A549 (cell line): ENCODE results near the gene ARHGAP40. TPM values are rescaled to one million over a fixed set of nuclear protein-coding genes. Genes with fewer than 3 reads are reported as not detected.
A peak's percentile ranks its signal among the peaks of the same experiment; 100 is the strongest.

ENCODE experiments used
- ATAC-seq, 2 experiments: fragments of 200-7000 bp in 1 of 2; fragments of >200 bp in 1 of 2; cut with Nextera tagmentation in 1 of 2; cut with Tn5 transposase in 1 of 2; 3 replicates each; pipeline versions ENCODE4 v1.8.0 to v1.9.1; 2018 to 2020; ENCODE audit warnings: mild to moderate bottlenecking in 1 of 2, moderate library complexity in 1 of 2
- CTCF ChIA-PET: fragments of 300-600 bp; sonication (Branson Sonifier 250); formaldehyde crosslinking; extraction: SDS; loops from one replicate; lab custom pipeline; 2021; ENCODE audit warnings: antibody characterized with exemption, inconsistent platforms; lab: Yijun Ruan, JAX
- POLR2A ChIA-PET: fragments of 350-600 bp; formaldehyde crosslinking; extraction: SDS; loops from one replicate; lab custom pipeline; 2021; ENCODE audit warnings: antibody characterized with exemption, inconsistent platforms; lab: Yijun Ruan, JAX
- DNase-seq, 2 experiments: peaks; one replicate each; pipeline versions ENCODE4 v3.0.0 to v3.0.0-alpha.2; 2011 to 2016; ENCODE audit warnings: low read depth in 1 of 2, low spot score in 1 of 2
- FAIRE-seq: peaks from 2 replicates; lab custom pipeline; 2011; peaks lifted over from hg19 to GRCh38; lab: Jason Lieb, UNC
- H3K27ac ChIP-seq, 2 experiments: fragments of >200 bp; sonication (Bioruptor Twin); formaldehyde crosslinking; 3 replicates each; pipeline ENCODE4 v1.5.1; 2016 to 2017
- H3K4me1 ChIP-seq: fragments of >200 bp; sonication (Bioruptor Twin); formaldehyde crosslinking; 3 replicates; pipeline ENCODE4 v1.6.1; 2016
- H3K4me2 ChIP-seq: fragments of >200 bp; sonication (Bioruptor Twin); formaldehyde crosslinking; 3 replicates; pipeline ENCODE4 v1.6.1; 2016
- H3K4me3 ChIP-seq: fragments of >200 bp; sonication (Bioruptor Twin); formaldehyde crosslinking; 3 replicates; pipeline ENCODE4 v1.5.1; 2016
- H3K9me3 ChIP-seq: fragments of >200 bp; sonication (Bioruptor Twin); formaldehyde crosslinking; 3 replicates; pipeline ENCODE4 v1.6.1; 2016
- BHLHE40 ChIP-seq: IDR thresholded peaks from 2 replicates; pipeline ENCODE4 v1.6.1; 2012; ENCODE audit warnings: low read depth, low read length, inconsistent platforms
- CBX8 ChIP-seq: fragments of 200-600 bp; sonication (generic); IDR thresholded peaks from 2 replicates; pipeline ENCODE4 v1.6.1; 2016
- CEBPB ChIP-seq, 2 experiments: fragments of >200 bp in 1 of 2; sonication (Bioruptor Twin) in 1 of 2; formaldehyde crosslinking in 1 of 2; IDR thresholded peaks; 2 replicates each; pipeline ENCODE4 v1.6.1; 2012 to 2016
- CHD4 ChIP-seq: fragments of 200-600 bp; sonication (generic); IDR thresholded peaks from 2 replicates; pipeline ENCODE4 v1.6.1; 2016; ENCODE audit warnings: antibody characterized with exemption, mild to moderate bottlenecking, borderline replicate concordance
- ESRRA ChIP-seq: fragments of 150-350 bp; IDR thresholded peaks from 2 replicates; pipeline ENCODE4 v1.6.1; 2014; ENCODE audit warnings: mild to moderate bottlenecking, low read length, borderline replicate concordance
- FOSL2 ChIP-seq, 2 experiments: fragments of 450-650 bp in 1 of 2; fragments of >200 bp in 1 of 2; sonication (Bioruptor Twin) in 1 of 2; formaldehyde crosslinking; IDR thresholded peaks; 2 replicates each; pipeline versions ENCODE4 v1.5.0 to v1.6.1; 2016 to 2020; ENCODE audit warnings: mild to moderate bottlenecking in 1 of 2, moderate library complexity in 1 of 2
- HDAC2 ChIP-seq: fragments of 200-600 bp; sonication (generic); IDR thresholded peaks from 2 replicates; pipeline ENCODE4 v1.6.1; 2016
- HEYL ChIP-seq: fragments of 250-450 bp; sonication (Bioruptor Pico); IDR thresholded peaks from 2 replicates; pipeline ENCODE4 v1.8.0; 2021; ENCODE audit warnings: mild to moderate bottlenecking, moderate library complexity
- HOXB13 ChIP-seq: fragments of 250-450 bp; sonication (Bioruptor Pico); IDR thresholded peaks from 2 replicates; pipeline ENCODE4 v1.5.0; 2020; ENCODE audit warnings: low read depth, mild to moderate bottlenecking, moderate library complexity
- HOXB5 ChIP-seq: fragments of 250-450 bp; sonication (Bioruptor Pico); IDR thresholded peaks from 2 replicates; pipeline ENCODE4 v1.5.0; 2020; ENCODE audit warnings: mild to moderate bottlenecking, moderate library complexity
- JUN ChIP-seq, 2 experiments: fragments of >200 bp; sonication (Bioruptor Twin); formaldehyde crosslinking; IDR thresholded peaks; 2 replicates in 1 of 2; 3 replicates in 1 of 2; pipeline ENCODE4 v1.6.1; 2016 to 2017
- KDM5A ChIP-seq: fragments of 200-600 bp; sonication (generic); IDR thresholded peaks from 2 replicates; pipeline ENCODE4 v1.6.1; 2016; ENCODE audit warnings: antibody characterized with exemption, mild to moderate bottlenecking
- MAFK ChIP-seq: fragments of 450-650 bp; IDR thresholded peaks from 2 replicates; pipeline ENCODE4 v1.6.1; 2014; ENCODE audit not compliant: partially characterized antibody
- NFE2L2 ChIP-seq: fragments of 150-350 bp; conservative IDR thresholded peaks from 2 replicates; pipeline ENCODE4 v1.6.1; 2014; ENCODE audit warnings: low read length
- RAD21 ChIP-seq, 2 experiments: fragments of >200 bp in 1 of 2; sonication (Bioruptor Twin) in 1 of 2; formaldehyde crosslinking in 1 of 2; IDR thresholded peaks in 1 of 2; conservative IDR thresholded peaks in 1 of 2; 2 replicates in 1 of 2; 3 replicates in 1 of 2; pipeline ENCODE4 v1.6.1; 2012 to 2018; ENCODE audit warnings: inconsistent platforms in 1 of 2
- RARB ChIP-seq: fragments of 250-450 bp; sonication (Bioruptor Pico); IDR thresholded peaks from 2 replicates; pipeline ENCODE4 v1.8.0; 2021; ENCODE audit warnings: mild to moderate bottlenecking, moderate library complexity
- RCOR1 ChIP-seq: fragments of 150-350 bp; IDR thresholded peaks from 2 replicates; pipeline ENCODE4 v1.6.1; 2014; ENCODE audit warnings: antibody characterized with exemption, low read length, low read depth
- RFX5 ChIP-seq: fragments of 450-650 bp; IDR thresholded peaks from 2 replicates; pipeline ENCODE4 v1.7.1; 2014; ENCODE audit warnings: antibody characterized with exemption, mild to moderate bottlenecking, moderate library complexity
- RNF2 ChIP-seq: fragments of 200-600 bp; sonication (generic); IDR thresholded peaks from 2 replicates; pipeline ENCODE4 v1.6.1; 2016; ENCODE audit warnings: low read depth, mild to moderate bottlenecking, antibody characterized with exemption, moderate library complexity, borderline replicate concordance
- TFCP2L1 ChIP-seq: fragments of 250-450 bp; sonication (Bioruptor Pico); IDR thresholded peaks from 2 replicates; pipeline ENCODE4 v1.5.0; 2021; ENCODE audit warnings: mild to moderate bottlenecking
- ZC3H11A ChIP-seq: fragments of 450-650 bp; IDR thresholded peaks from 2 replicates; pipeline ENCODE4 v1.6.1; 2014; ENCODE audit warnings: antibody characterized with exemption, mild to moderate bottlenecking
- ZFP36 ChIP-seq: fragments of 450-650 bp; IDR thresholded peaks from 2 replicates; pipeline ENCODE4 v1.6.1; 2014; ENCODE audit warnings: borderline replicate concordance; ENCODE audit not compliant: partially characterized antibody
- ZNF302 ChIP-seq: fragments of 250-450 bp; sonication (Bioruptor Pico); IDR thresholded peaks from 2 replicates; pipeline ENCODE4 v1.9.0; 2021; ENCODE audit warnings: inconsistent platforms, mild to moderate bottlenecking, moderate library complexity
- WGBS: methylation state at CpG from one replicate; pipeline ENCODE4 v1.1.6; 2017; ENCODE audit errors: missing lambda C conversion rate; 5-methylcytosine and 5-hydroxymethylcytosine counted together
- polyA plus RNA-seq, 4 experiments: library from polyadenylated mRNA; depleted of rRNA in 3 of 4; stranded (reverse); fragments of >200 nt; fragmentation: RNase III in 1 of 4; extraction: RNeasy Plus Mini Kit Qiagen cat#74134 plus additional on column Dnase treatment in 1 of 4; gene quantifications; 2 replicates in 3 of 4; 3 replicates in 1 of 4; pipeline ENCODE4 v1.2.3, GENCODE V29; 2011 to 2017
- TF ChIP-seq, protein P1 (sequence below): IDR thresholded peaks from 2 replicates; pipeline ENCODE4 v1.6.1; 2012; ENCODE audit warnings: low read depth, borderline replicate concordance
- TF ChIP-seq, protein P2 (sequence below): fragments of 150-350 bp; IDR thresholded peaks from 2 replicates; pipeline ENCODE4 v1.6.1; 2014; ENCODE audit warnings: low read depth, mild to moderate bottlenecking, low read length
- TF ChIP-seq, protein P3 (sequence below): fragments of >200 bp; sonication (Bioruptor Twin); formaldehyde crosslinking; IDR thresholded peaks from 3 replicates; pipeline ENCODE4 v1.6.1; 2016
- TF ChIP-seq, protein P4 (sequence below): fragments of 450-650 bp; IDR thresholded peaks from 2 replicates; pipeline ENCODE4 v1.6.1; 2014; ENCODE audit warnings: antibody characterized with exemption

ARHGAP40 gene
- polyA plus RNA-seq, 2 of the 4 experiments (the other 2 are of a cell fraction), result not detected

DNA sequence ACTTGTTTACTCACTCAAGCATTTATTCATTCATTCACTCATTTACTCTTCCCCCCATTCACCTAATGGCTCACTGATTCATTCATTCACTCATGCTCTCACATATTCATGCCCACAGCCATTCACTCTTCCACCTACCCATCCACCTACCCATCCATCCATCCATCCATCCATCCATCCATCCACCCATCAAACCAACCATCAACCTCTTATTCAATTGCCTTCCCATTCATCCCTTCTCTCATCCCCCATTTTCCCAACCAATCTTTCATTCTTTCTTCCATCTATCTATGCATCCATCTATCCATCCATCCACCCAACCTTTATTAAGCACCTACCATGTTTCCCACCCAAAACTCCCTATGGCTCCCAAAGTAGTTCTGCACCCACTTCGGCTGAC is 1.6 kb upstream of the ARHGAP40 start:
- peaks cover 25% of the 10 kb centered on the region for H3K4me1 ChIP-seq
- ChIA-PET CTCF (interaction anchor here (1.0 to 1.3 kb wide), 2 partner anchors 10 to 18 kb away, joined by 3 read pairs; no protein-coding TSS in a partner anchor), POLR2A (no interaction called here)
- H3K9me3 ChIP-seq, result no peaks in the 10 kb centered on the region
- no peak overlapping the region for H3K4me3 ChIP-seq
- ATAC-seq (no peak), FAIRE-seq (no peak), DNase-seq (no peak)
- TF ChIP-seq JUN (IDR thresholded peaks at IDR 0.05) (no peak), RAD21 (conservative IDR thresholded peaks at IDR 0.05 in 1 of 2, IDR thresholded peaks at IDR 0.05 in 1 of 2) (no peak), TFCP2L1 (no peak), ZNF302 (CRISPR knock-in tag) (no peak), ZC3H11A (no peak), HEYL (CRISPR knock-in tag) (no peak), ESRRA (no peak), HDAC2 (no peak), RFX5 (no peak)
- TF ChIP-seq, protein P1, sequence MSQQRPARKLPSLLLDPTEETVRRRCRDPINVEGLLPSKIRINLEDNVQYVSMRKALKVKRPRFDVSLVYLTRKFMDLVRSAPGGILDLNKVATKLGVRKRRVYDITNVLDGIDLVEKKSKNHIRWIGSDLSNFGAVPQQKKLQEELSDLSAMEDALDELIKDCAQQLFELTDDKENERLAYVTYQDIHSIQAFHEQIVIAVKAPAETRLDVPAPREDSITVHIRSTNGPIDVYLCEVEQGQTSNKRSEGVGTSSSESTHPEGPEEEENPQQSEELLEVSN, result no peak
- TF ChIP-seq, protein P2, sequence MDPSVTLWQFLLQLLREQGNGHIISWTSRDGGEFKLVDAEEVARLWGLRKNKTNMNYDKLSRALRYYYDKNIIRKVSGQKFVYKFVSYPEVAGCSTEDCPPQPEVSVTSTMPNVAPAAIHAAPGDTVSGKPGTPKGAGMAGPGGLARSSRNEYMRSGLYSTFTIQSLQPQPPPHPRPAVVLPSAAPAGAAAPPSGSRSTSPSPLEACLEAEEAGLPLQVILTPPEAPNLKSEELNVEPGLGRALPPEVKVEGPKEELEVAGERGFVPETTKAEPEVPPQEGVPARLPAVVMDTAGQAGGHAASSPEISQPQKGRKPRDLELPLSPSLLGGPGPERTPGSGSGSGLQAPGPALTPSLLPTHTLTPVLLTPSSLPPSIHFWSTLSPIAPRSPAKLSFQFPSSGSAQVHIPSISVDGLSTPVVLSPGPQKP, result no peak
- TF ChIP-seq, protein P3, sequence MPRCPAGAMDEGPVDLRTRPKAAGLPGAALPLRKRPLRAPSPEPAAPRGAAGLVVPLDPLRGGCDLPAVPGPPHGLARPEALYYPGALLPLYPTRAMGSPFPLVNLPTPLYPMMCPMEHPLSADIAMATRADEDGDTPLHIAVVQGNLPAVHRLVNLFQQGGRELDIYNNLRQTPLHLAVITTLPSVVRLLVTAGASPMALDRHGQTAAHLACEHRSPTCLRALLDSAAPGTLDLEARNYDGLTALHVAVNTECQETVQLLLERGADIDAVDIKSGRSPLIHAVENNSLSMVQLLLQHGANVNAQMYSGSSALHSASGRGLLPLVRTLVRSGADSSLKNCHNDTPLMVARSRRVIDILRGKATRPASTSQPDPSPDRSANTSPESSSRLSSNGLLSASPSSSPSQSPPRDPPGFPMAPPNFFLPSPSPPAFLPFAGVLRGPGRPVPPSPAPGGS, result no peak
- peak overlapping the region in 1 of 2 experiments; percentile 0; a peak in 2 of 6 replicates for H3K27ac ChIP-seq
- 91% methylated on average over 1 of the region's 1 CpG for WGBS
- H3K4me2 ChIP-seq, result 0 out of 3 replicates have a peak overlapping the region, but pooled peaks have one; percentile 18

DNA sequence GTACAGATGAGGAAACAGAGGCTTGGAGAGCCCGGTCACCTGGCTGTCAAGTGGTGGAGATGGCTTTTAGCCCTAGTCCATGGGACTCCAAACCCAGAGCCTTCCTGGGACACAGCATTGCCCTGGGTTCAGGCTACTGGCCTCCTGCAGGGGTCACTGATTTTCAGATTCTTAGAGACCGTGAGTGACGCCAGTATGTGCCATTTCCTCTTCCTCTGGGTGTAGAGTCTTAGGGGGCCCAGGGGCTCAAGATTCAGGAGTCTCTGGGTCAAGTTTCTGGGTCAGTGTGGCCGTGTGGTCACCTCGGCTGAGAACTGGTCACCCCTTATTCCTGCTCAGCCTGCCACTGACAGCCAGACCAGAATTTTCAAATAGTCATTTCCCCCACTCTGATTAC is 574 bp downstream of the ARHGAP40 start:
- ATAC-seq (no peak), DNase-seq (no peak), FAIRE-seq (no peak)
- Histone ChIP-seq H3K27ac (peak overlapping the region in 1 of 2 experiments; percentile 65; a peak in 4 of 6 replicates), H3K4me3 (no peak overlapping the region), H3K9me3 (no peaks in the 10 kb centered on the region), H3K4me2 (no peak overlapping the region), H3K4me1 (peaks cover 35% of the 10 kb centered on the region)
- TF ChIP-seq CHD4, result no peak
- TF ChIP-seq KDM5A, result no peak
- TF ChIP-seq HOXB5, result no peak
- no peak for TF ChIP-seq ZFP36
- TF ChIP-seq MAFK, result no peak
- TF ChIP-seq, protein P4, sequence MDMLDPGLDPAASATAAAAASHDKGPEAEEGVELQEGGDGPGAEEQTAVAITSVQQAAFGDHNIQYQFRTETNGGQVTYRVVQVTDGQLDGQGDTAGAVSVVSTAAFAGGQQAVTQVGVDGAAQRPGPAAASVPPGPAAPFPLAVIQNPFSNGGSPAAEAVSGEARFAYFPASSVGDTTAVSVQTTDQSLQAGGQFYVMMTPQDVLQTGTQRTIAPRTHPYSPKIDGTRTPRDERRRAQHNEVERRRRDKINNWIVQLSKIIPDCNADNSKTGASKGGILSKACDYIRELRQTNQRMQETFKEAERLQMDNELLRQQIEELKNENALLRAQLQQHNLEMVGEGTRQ, result no peak
- no peak for TF ChIP-seq RARB (CRISPR knock-in tag)
- no peak for TF ChIP-seq RCOR1
- TF ChIP-seq ESRRA, result no peak
- no peak for TF ChIP-seq HOXB13
- no peak for TF ChIP-seq ZNF302 (CRISPR knock-in tag)
- WGBS, result 78% methylated on average over 5 of the region's 5 CpGs
- CTCF ChIA-PET, result no interaction called here
- POLR2A ChIA-PET, result no interaction called here

DNA sequence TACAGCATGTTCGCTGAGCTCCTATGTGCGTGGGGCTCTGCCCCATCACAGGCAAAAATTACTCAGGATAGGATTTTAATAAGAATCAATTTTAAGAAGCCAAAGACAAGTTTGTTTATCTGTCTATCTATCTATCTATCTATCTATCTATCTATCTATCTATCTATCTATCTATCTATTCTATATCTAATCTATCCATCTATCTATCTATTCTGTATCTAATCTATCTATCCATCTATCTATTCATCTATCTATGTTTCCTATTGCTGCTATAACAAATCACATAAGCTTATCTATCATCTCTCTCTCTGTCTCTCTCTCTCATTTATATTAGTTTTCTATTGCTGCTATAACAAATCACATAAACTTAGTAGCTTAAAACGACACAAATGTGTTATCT is 1.7 kb downstream of the ARHGAP40 start:
- no peak for DNase-seq
- TF ChIP-seq, protein P4, result no peak
- no peak for TF ChIP-seq FOSL2 (IDR thresholded peaks at IDR 0.05)
- TF ChIP-seq FOSL2 (CRISPR knock-in tag; IDR thresholded peaks at IDR 0.05), result no peak
- TF ChIP-seq RNF2, result no peak
- no peak for TF ChIP-seq CBX8
- no peak for TF ChIP-seq CHD4
- no peak for TF ChIP-seq CEBPB (IDR thresholded peaks at IDR 0.05)
- TF ChIP-seq BHLHE40, result no peak
- no peak for TF ChIP-seq JUN (IDR thresholded peaks at IDR 0.05)
- TF ChIP-seq RFX5, result no peak
- TF ChIP-seq NFE2L2, result no peak
- TF ChIP-seq, all 56 proteins: peak for 0
- Histone ChIP-seq H3K4me1 (peaks cover 35% of the 10 kb centered on the region), H3K4me3 (no peak overlapping the region), H3K27ac (peak overlapping the region; percentile 72 to 84; a peak in 5 of 6 replicates), H3K9me3 (no peaks in the 10 kb centered on the region), H3K4me2 (no peak overlapping the region)
- POLR2A ChIA-PET, result no interaction called here
- no peak for FAIRE-seq
- WGBS, result 70% methylated on average over 3 of the region's 3 CpGs
- no peak for ATAC-seq
- CTCF ChIA-PET, result interaction anchor here (0.9 to 1.4 kb wide), 6 partner anchors 21 to 290 kb away, joined by 3 to 4 read pairs (median 3); no protein-coding TSS in a partner anchor
